ENCODE data around the gene NUAK2.

NUAK2 gene

DNA sequence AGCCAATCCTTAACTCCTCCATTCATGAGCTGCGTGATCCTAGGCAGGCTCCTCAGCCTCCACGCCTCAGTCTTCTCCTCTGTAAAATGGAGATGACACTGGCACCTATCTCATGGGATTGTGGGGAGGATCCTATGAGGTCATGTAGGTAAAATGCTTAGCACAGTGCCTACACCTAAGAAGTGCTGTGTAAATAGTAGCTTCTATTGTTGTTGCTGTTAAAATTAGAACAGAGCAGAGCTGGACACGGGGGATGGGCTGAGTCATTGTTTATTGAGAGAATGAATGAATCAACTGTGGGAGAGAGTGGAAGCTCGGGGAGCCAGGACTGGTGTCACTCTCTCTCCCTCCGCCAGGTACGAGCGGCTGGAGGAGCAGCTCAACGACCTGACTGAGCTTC is 50.8 kb downstream of the NUAK2 start:
- no peak for DNase-seq

DNA sequence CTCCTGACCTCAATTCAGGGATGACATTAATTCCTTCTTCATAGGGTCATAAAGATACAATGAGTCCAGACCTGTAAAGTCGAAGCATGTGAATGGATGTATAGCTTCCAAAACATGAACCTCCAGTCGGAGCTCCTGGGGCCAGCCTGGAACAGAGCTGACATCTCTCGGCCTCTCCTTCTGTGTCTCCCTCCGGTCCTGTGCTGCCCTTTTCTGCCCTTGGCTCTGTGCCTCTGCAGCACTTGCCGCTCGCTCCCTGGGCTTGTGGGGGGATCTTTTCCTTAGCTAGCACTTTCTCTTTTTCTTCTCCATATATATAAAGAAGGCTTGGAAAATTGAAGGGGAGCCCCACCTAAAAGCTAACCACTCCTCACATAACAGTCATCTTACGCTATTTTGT is 51.3 kb downstream of the NUAK2 start:
- DNase-seq, result no peak

DNA sequence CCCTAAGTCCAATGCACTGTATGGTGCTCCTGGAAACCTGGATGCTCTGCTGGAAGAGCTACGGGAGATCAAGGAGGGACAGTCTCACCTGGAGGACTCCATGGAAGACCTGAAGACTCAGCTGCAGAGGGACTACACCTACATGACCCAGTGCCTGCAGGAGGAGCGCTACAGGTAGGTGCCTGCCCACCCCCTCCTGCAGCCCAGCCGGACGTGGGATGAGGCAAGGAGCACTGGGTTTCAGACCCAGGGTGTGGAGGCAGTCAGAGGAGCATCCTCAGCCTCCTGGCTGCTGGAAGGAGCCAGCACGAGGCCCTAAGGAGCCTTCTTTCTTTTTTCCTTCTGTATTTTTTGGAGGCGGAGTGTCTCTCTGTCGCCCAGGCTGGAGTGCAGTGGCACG is 51.8 kb downstream of the NUAK2 start:
- no peak for DNase-seq

DNA sequence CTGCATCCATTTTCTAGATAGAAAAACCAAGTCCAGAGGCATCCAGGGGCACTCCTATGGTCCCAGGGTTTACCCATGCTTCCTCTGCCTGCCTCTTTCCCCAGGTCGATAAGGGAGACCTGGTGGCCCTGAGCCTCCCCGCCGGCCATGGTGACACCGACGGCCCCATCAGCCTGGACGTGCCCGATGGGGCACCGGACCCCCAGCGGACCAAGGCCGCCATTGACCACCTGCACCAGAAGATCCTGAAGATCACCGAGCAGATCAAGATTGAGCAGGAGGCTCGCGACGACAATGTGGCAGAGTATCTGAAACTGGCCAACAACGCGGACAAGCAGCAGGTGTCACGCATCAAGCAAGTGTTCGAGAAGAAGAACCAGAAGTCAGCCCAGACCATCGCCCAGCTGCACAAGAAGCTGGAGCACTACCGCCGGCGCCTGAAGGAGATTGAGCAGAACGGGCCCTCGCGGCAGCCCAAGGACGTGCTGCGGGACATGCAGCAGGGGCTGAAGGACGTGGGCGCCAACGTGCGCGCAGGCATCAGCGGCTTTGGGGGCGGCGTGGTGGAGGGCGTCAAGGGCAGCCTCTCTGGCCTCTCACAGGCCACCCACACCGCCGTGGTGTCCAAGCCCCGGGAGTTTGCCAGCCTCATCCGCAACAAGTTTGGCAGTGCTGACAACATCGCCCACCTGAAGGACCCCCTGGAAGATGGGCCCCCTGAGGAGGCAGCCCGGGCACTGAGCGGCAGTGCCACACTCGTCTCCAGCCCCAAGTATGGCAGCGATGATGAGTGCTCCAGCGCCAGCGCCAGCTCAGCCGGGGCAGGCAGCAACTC is 52.5 kb downstream of the NUAK2 start:
- no peak for DNase-seq

DNA sequence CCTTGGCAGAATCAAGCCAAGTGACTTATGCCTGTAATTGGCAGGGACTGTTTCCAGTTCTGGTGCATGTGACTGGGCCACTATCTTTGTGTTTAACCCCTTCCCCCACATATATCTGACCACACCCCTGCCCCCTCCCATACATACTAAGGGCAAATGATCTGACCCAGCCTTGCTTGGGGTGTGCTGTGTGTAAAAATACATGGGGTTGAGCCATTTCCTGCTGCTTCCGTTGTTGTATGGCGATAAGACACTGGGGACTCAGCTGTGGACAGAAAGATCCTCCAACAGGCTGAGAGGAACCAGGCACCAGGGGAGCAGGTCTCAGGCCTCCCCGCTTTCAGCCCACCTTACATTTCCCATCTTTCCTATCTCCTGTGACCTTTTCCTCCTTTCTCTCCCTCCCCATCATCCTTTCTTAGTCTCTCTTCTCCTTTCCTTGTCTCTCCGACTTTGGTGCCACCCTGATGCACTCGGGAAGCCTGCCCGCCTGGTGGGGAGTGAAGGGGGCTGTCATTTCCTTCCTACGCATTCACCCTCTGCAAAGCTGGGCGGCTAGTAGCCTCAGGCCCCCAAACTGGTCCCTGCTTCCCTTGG is 54.1 kb downstream of the NUAK2 start:
- no peak for DNase-seq

DNA sequence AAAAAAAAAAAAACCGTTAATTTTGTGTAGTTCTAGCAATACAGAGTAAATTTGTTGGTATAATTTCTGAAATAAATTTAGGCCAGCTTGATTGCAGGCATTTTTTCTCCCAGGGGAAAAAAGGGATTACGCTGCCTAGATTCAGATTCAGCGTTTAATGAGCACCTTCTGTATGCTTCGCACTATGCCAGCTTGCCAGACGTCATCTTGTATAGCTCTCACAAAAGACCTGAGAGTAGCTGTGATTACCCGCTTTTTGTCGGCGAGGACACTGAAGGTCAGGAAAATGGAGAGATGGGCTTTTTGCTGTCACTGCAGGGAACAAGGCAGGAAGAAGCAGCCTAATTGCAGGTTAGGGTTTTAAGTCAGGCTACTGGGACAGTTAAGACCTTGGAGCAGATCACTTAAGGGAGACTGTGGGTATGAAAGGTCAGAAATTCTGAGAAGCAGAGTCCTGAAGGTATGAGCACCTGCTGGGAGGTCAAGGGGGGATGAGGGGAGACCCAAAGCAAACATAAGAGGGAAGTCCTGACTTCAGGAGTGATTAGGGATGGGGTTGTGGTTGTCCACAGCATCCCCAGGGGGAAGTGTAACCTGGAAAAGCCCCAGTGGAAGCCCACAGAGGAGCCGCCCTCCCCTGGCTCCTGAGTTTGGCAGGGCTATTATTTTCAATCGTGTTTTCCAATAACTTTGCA is 54.8 kb downstream of the NUAK2 start:
- no peak for DNase-seq

DNA sequence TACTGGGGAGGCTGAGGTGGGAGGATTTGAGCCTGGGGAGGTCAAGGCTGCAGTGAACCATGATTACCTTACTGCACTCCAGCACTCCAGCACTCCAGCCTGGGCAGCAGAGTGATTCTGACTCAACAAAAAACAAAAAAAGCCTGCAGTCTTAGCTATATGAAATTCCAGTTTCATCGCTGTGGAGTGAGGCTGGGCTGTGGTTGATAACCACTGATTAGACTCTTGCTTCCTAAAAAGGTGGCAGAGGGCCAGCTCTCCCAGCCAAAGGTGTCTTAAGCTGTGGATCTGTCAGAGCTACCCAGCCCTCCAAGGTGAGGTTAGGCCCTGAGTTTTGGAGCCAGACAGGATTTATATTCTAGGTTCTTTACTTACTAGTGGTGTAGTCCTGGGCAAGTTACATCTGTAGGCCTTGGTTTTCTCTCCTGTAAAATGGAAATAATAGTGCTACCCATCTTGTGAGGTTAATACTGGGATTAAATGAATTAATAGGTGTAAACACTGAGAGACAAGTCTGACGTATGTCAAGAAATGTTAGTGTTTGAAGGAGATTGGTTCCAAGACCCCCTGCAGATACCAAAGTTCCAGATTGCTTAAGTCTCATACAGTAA is 57.9 kb downstream of the NUAK2 start:
- no peak for DNase-seq

DNA sequence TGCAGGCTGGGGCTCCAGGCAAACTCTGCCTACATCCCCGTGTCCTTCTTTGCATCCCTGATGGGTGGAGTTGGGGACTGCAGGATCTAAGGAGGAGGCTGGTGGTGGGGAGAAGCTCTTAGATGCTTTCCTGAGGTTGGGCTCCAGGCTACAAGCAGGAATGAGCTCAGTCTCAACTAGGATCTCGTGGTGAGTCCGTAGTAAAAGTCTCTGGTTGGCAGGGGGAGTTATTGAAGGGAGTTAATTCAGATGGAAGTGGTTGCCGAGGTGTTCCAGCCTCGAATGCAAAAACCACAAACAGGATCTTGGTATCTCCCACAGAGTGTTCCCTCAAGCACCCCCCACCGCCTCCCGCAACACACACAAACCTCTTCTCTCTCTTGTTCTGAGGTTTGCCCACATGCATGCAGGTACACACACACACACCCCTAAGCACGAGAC is 58.8 kb downstream of the NUAK2 start:
- DNase-seq, result no peak

DNA sequence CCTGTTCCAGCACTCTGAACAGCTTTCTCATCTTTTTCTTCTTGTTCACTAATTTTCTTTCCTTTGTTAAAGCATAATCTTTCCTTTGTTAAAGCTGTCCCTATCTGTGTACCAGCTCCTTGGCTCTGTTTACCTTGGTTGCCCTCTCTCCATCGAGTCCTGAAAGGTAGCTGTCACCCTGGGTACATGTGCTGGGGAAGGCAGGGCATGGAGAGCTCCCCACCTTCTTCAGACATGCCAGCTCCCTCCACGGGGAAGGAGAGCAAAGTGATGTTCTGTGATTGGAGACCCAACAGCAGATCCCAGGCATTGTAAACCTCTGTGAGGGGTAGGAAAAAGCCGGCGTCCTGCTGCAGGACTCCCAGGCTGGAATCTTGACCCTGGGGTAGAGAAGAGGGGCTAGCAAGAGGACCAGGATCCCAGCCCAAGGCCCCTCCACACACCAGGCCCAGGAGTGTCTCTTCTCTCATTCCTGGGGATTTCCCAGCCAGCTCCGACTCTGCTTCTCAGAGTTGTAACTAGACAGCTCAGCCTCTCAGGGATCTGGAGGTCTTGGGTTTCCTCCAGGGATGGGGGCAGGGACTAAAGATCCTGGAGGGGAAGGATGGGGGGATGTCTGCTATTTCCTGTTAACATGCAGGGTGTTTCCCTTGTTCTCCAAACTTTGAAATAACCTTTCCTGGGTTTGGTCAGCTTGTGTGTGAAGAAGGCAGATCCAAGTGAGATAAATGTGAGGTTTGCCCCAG is 59.4 kb downstream of the NUAK2 start:
- no peak for DNase-seq

DNA sequence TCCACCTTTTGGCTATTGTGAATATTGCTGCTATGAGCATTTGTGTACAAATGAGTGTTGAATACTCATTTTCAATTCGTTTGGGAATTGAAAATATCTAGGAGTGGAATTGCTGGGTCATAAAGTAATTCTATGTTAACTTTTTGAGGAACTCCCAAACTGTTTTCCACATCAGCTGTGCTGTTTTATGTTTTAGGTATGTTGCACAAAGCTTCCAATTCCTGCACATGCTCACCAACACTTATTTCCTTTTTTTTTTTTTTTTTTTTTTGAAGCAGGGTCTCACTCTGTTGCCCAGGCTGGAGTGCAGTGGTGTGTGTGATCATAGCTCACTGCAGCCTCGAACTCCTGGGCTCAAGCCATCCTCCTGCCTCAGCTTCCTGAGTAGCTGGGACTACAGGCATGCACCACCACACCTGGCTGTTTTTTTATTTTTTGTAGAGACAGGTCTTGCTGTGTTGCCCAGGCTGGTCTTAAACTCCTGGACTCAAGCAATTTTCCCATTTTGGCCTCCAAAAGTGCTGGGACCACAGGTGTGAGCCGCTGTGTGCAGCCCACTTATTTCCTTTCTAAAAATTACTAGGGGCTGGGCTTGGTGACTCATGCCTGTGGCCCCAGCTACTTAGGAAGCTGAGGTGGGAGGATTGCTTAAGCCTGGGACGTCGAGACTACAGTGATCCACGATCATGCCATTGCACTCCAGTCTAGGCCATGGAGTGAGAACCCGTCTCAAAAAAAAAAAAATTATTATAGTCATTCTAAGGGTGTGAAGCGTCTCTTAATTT is 60.4 kb downstream of the NUAK2 start:
- no peak for DNase-seq

DNA sequence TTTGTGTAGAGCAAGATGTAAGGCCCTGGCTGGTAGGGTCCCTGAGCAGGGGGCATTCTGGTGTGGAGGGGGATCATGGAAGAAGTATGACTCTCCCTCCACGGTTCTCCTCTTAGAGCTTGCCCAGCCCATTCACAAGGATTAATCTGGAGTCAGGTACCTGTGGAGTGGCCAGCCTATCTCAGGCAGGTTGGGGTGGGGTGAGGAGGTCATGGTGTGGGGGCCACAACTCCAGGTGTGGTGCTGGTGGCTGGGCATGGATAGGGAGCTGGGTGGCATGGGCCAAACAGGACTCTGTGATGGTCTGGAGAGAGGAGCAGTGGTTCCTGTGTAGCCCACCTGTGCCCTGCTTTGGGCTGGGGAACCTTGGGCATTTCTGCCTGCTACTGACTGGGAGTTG is 61.5 kb downstream of the NUAK2 start:
- DNase-seq, result no peak

DNA sequence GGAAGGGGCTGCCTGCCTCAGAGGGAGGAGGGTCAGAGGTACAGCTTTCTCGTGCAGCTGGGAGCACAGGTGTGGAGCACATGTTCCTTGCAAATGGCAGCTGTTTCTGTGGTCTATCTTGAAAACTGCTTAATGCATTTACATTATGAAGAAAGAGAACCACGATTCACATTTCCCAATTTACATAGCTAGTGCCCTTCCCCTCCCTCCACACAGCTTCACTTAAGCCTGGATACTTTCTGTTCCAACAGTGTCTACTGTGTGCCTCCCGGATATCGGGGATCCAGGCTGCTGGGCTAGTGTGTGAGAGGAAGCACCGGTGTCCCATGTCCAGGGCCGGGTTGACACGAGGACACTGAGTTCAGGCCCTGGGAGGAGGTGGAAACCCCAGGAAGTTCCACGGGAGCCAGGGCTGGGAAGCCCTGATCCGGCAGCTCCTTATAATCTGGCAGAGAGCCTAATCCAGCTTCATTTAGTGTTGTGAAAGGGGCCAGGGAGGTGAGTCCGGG is 62.2 kb downstream of the NUAK2 start:
- DNase-seq, result no peak

DNA sequence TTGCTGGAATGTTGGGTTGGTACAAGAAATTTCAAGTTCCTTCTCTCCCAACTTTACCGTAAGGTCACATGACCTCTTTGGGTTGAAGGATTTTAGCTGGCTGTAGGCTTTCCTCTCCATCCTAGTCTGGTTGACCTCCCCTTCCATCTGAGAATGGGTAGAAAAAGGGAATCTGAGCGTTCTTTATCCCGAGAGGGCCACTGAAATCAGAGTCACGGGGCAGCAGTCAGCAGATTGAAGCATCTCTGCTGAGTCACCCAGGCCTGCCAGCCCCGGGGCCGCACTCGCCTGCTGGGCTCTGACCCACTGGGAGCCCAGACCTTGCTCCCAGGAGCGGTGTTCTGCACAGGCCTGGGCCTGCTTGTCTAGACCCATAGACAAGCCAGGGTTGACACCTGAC is 62.8 kb downstream of the NUAK2 start:
- no peak for DNase-seq

DNA sequence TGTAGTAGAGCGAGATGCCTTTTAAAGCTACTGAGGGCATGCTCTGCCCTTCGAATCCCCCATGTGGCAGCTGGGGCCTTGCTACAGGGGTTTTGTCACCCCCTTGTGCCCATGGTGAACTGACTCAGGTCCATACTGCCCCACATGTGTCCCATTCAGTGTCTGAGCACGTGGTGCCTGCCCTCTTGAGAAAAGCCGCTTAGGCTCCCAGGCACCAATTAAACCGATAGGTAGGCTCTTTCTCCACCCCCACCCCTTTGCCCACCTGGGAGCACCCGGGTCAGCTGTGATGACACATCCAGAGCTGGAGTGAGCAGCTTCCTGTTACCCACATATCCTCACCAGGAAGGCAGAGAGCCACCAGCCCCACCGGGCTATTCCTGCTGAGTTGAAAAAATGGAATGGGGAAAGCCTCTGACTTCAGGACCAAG is 63.3 kb downstream of the NUAK2 start:
- no peak for DNase-seq

DNA sequence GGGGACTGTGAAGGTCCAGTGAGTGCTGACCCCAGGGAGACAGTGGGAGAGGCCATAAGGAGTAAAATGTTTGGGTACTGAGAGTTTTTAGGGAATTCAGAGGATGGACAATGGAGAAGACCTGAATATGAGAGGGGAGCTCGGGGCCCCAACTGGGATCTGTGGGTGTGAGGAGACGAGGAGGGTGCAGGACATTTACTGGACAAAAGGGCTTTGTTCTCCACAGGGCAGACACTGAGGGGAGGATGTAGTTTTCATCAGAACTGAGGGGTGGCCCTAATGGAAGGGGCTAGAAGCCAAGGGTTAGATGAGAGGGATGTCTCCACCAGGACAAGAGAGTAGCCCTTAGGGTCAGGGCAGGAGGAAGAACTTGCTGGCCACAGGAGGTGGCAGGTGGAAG is 63.8 kb downstream of the NUAK2 start:
- no peak for DNase-seq

DNA sequence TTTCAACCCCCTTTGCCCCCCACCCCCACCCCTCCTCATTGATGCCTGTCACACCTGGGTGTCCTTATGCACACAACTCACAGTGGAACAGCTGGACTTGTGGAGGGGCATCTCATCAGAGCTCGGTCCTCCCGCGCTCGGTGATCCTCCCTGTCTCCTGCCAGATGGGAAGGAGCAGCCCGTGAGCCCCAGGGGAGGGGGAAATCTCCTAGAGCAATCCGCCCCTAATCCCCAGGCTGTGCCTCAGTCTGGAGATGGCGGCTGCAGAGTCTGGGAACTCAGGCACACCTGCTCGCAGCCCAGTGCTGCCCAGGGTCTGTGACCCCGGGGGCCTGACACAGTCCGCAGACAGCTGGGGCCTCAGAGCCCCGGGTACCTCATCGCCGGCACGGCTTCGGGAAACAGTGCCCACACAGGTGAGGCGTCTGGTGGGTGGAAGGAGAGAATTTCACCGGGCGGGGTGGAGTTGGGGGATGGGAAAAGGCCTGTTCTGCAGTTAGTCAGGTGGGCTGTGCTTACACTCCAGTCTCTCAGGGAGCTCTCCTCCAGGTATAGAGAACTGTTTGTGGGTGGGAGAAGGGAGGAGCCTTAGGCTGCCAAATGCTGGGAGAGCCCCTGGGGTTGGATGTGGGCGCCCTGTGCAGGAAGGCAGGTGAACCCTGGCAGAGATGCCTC is 64.5 kb downstream of the NUAK2 start:
- no peak for DNase-seq

DNA sequence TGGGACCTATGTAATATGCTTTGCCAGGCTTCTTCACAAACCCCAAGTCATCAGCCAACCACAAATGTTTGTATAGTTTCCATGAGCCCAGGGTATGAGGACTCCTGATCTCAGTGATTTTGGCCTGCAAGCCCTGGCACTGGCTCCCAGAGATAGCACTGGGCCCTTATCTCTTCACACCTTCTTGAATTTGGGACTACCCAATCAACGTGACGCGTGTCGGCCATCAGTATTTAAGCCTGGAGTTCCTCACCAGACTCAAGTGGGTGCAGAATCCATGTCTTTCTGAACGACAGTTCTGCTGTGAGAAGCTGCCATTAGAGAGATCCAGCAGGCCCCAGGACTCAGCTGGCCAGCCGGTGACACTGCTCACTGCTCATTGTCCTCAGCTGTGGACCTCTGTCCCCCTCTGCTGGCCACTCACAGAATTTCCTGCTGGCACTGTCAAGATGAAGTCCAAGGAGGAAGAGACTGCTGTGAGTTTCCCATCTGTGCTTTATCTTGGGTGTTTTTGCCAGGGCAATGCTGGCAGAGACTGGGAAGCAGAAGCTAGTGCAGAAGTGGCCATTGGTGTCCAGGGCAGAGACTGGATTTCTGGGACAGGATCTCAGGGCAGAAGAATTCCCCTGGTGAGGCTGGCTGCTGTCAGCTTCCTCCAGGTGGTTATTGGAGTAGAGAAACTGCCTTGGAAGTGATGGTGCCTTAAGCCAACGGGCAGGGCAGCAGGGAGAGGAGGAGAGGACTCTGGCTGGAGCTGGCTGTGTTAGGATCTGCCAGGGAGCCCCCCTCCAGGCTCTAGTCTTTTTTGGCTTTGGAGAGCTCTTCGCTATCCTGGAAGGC is 65.4 kb downstream of the NUAK2 start:
- peak; percentile 82 for DNase-seq

Measured in DMS79 treated with DMSO at 0.1 percent for 48 hours (cell line).